H54 (cell line): Measurements from ENCODE around the gene KCNAB1.

Experiments
- DNase-seq: peaks from one replicate; pipeline ENCODE4 v3.0.0; 2011; ENCODE audit warnings: low spot score, mixed read lengths; ENCODE audit not compliant: insufficient read length
- FAIRE-seq: peaks from 3 replicates; lab custom pipeline; 2011; peaks lifted over from hg19 to GRCh38; lab: Jason Lieb, UNC
- POLR2A ChIP-seq: IDR thresholded peaks from 2 replicates; pipeline ENCODE4 v1.6.1; 2011; ENCODE audit warnings: low read depth, mild to moderate bottlenecking, low read length

KCNAB1 gene

DNA sequence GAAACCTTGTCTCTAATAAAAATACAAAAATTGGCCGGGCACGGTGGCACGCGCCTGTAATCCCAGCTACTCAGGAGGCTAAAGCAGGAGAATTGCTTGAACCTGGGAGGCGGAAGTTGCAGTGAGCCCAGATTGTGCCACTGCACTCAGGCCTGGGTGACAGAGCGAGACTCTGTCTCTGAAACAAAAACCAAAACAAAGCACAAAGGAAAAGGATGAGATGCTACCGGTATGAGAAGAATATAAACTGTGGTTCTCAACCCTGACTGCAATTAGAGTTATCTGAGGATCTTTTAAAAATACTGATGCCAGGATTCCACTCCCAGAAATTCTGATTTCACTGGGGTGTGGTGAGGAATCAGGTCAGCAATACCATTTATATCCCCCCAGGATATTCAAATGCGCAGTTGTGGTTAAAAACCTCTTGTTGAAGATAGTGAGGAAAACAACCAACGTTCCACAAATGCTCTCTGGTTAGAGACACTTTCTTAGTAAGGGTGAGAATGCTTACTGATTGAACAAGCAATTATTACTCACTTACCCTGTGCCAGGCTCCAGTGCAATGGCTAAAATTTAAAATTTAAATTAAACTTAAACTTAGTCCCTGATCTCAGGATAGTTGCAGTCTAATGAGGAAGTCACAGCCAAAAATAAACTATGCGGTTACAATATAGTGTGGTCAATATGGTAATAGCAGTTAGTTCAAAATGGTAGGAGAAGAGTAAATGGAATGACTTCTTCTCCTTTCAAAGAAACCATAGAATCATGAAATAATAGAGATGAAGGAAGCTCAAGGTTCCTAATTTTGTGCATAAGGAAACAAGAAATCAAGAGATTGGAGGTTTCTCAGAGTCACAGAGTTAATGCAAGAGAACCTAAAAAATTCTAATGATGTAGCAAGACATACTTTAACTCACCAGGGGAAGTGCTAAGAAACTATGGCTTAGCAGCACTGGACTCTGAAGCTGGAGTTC, 325.0 kb downstream of the KCNAB1 start:
- no peak for TF ChIP-seq POLR2A
- DNase-seq, result no peak
- no peak for FAIRE-seq

GRCh38 chr3:156448300-156448699, 327.9 kb downstream of the KCNAB1 start:
- no peak for TF ChIP-seq POLR2A
- FAIRE-seq (peak; percentile 23), DNase-seq (peak; percentile 12)

- DNase-seq, result no peak
- TF ChIP-seq POLR2A, result no peak
- peak; percentile 86 for FAIRE-seq
Observed at GRCh38 chr3:156449710-156450574, 329.6 kb downstream of the KCNAB1 start.

DNA sequence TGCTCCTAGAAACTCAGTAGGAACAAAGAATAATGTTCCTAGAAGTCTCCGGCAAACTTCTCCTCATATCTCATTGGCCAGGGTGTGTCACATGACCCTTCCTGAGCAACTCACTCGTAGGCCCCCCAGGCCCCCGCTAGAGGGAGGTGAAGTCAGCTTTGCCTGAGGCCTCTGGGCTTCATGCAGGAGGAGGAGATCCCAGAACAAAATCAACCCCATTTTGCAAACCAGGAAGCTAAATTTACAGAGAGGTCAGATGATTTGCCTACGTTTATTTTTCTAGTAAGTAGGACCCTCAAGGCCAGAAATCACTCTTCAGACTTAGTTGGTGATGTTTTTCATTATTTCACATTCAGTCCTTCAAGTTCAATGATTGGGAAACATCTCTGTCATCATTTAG, 335.5 kb downstream of the KCNAB1 start:
- DNase-seq (no peak), FAIRE-seq (no peak)
- no peak for TF ChIP-seq POLR2A

DNA sequence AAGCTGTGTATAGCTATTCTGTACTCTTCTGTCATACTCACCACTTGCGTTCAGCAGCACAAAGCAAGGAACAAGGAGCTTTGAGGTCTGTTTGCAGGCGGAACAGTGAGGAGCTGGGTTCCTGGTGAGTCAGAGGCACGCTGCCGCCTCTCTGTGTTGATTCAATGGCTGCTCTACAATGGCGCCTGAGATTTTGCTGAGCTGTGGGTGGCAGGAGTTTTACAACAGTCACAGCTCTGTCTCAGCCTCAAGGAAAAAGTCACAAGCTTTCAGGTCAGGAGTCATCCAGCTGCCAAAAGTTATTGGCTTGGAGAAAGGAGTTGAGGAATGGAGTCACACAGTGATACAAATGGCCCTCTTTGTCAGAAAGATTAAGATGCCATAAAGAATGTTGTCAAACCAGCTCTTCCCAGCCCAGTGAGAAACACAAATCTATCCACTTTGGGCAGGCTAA, 336.4 kb downstream of the KCNAB1 start:
- FAIRE-seq, result no peak
- no peak for DNase-seq
- TF ChIP-seq POLR2A, result no peak

DNA sequence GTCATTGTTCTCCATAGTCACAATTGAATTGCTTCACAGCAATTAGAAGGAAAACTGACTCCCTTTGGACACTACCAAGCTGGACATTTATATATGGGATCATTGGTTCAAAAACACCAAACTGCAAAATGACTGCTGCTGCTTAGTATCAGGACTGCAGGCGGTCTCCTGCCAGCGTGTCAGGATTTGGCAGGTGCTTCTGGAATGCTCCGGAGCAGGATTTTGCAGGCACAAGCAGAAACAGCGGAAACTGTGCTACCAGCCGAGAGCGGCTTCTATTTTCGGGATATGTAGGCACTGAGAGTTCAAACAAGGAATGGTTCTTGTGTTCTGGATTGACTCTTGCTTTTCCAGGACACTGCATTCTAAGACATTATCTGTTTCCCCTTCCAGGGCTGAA, 339.1 kb downstream of the KCNAB1 start:
- FAIRE-seq (no peak), DNase-seq (no peak)
- no peak for TF ChIP-seq POLR2A

DNA sequence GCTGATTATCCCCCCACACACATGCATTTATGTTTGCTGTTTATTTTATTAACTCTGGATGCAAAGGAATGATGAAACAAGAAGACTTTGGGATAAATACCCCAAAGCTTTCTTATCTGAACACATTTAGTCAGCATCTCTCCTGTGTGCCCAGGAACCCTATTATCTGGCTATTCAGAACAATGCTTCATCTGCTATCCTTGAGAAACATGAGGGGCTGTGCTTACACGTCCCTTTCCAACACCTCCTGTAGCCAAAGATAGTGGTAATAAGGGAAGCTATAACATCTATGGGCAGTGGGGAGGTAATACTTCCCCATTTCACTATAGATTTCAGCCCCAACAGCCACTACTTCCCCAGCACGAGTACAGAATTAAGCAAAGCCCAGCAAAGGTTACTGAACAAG, 339.8 kb downstream of the KCNAB1 start:
- TF ChIP-seq POLR2A, result no peak
- FAIRE-seq (no peak), DNase-seq (no peak)

DNA sequence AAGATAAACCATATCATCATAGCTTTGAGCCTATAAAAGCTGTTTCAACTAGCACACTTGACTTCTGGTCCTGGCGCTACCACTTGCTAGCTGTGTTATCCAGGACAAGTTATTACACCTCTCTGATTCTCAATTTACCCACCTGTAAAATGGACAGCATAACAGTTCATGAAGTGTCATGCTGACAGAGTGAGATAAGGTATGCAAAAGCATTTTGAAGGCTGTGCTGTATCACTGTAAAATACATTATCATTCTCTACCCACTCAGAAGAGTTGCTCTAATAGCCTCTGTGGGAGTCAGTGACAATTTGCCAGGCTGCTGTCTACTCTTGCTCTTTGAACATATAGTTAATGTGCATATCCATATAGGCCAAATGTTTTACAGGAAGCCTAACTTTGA, 341.5 kb downstream of the KCNAB1 start:
- no peak for DNase-seq
- no peak for FAIRE-seq
- no peak for TF ChIP-seq POLR2A

DNA sequence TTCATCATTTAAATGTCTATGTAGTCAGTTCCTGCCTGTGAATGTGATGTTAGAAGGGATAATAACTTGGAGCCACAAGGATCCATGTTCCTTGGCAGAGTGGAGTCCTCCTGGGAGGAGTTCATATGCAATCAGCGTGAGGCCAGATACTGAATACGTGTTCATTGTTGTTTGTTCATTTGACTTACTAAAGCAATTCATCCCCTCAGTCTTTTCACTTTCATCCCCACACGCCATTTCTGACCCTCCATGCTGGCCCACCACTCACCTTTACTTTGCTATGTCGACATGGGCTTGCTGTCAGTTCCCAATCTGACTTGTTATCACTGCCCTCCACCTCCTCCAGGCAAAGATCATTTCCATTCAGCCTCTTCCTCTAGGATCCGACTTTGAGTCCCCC, 342.7 kb downstream of the KCNAB1 start:
- no peak for FAIRE-seq

GRCh38 chr3:156465194-156465593, 344.8 kb downstream of the KCNAB1 start:
- no peak for FAIRE-seq
- no peak for DNase-seq
- TF ChIP-seq POLR2A, result no peak

More for the DNA sequence above, 342.7 kb downstream of the KCNAB1 start:
- no peak for TF ChIP-seq POLR2A
- no peak for DNase-seq

GRCh38 chr3:156469456-156469855, 349.1 kb downstream of the KCNAB1 start:
- FAIRE-seq (no peak), DNase-seq (no peak)
- no peak for TF ChIP-seq POLR2A

DNA sequence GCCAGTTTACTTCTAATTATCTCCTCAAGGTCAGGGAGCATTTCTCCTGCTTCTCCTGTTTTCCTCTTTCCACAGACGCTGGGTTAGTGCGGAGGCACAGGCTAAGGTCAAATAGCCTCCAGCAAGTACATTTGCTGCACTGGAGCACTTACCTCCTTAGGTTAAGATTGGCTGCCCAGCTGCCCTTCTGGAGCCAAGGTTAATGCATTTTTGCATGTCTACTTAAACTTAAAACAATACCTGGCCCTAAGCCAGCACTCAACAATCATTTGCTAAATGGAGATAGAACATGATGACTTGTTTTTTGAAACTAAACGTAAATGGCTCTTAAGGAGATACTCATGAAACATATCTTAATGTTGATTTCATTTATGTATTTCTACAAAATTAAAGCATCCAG, 351.1 kb downstream of the KCNAB1 start:
- DNase-seq (no peak), FAIRE-seq (no peak)
- no peak for TF ChIP-seq POLR2A

DNA sequence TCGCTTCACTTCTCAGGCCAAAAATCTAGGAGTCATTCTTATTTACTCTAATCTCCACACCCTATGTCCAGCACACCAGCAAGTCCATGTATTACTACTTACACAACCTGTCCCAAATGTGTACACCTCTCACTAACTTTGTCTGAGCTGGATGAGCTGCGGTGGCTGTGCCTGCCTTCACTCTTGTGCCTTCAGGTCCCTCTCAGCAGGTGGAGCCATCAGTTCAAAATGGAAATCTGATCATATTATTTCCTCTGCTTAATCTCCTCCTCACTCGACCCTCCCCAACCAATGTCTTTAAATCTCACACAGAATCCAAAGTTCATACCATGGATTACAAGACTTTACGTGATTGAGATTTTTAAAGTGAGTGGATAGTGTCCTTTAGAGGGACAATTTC, 351.8 kb downstream of the KCNAB1 start:
- peak; percentile 23 for FAIRE-seq
- no peak for TF ChIP-seq POLR2A
- no peak for DNase-seq

- FAIRE-seq (no peak), DNase-seq (no peak)
- TF ChIP-seq POLR2A, result no peak
Observed at GRCh38 chr3:156472684-156473083, 352.3 kb downstream of the KCNAB1 start.

DNA sequence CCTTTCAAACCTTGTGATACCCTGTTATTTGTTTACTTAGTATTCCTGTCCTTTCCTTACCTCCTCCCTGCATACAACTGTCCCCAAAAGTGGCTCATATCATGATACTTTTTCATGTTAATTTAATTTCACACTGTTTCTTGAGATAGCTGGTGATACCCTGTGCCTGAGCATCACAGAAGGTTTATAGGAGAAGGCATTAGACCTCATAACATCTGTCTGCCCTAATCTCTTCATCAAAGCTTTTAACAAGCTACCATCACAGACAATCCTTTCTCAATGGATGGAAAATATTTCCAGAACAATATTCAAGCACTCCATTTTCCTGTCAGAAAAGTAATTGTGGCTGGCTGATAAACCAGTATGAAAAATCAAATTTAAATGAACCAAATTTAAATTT, 353.0 kb downstream of the KCNAB1 start:
- DNase-seq (no peak), FAIRE-seq (no peak)
- no peak for TF ChIP-seq POLR2A
